ENCODE data around the gene PLEKHG3.

DNA sequence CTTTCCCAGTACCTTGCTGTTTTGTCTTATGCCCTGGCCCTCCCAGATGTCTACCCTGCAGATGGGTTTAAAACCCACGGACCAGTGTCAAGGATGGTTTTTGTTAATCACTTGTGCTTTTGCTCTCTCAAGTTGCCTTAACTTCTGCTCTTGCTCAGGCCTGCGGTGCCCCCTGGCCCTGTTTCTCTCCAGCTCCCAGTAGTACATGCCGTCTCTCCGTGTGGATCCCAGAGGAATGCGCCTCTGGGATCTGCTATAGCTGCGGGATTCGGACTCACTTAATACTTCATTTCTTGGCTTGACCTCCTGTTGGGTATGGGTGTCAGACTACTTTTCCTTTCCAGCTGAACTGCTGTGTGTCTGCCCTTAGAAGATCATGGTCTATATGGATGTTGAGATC is 14.5 kb downstream of the PLEKHG3 start:
- TF ChIP-seq RAD21 (IDR thresholded peaks at IDR 0.05; ENCODE audit: low read length), result no peak
- no peak for TF ChIP-seq POLR2A (IDR thresholded peaks at IDR 0.05; ENCODE audit: low read depth, low read length)
- TF ChIP-seq, protein P1, sequence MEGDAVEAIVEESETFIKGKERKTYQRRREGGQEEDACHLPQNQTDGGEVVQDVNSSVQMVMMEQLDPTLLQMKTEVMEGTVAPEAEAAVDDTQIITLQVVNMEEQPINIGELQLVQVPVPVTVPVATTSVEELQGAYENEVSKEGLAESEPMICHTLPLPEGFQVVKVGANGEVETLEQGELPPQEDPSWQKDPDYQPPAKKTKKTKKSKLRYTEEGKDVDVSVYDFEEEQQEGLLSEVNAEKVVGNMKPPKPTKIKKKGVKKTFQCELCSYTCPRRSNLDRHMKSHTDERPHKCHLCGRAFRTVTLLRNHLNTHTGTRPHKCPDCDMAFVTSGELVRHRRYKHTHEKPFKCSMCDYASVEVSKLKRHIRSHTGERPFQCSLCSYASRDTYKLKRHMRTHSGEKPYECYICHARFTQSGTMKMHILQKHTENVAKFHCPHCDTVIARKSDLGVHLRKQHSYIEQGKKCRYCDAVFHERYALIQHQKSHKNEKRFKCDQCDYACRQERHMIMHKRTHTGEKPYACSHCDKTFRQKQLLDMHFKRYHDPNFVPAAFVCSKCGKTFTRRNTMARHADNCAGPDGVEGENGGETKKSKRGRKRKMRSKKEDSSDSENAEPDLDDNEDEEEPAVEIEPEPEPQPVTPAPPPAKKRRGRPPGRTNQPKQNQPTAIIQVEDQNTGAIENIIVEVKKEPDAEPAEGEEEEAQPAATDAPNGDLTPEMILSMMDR (conservative IDR thresholded peaks at IDR 0.05; ENCODE audit: low read depth, low read length), result no peak
- TF ChIP-seq MXI1 (IDR thresholded peaks at IDR 0.05; ENCODE audit: borderline replicate concordance, low read depth, low read length), result no peak
- TF ChIP-seq SMC3 (IDR thresholded peaks at IDR 0.05; ENCODE audit: low read depth, low read length), result no peak
- no peak for TF ChIP-seq BHLHE40 (IDR thresholded peaks at IDR 0.05; ENCODE audit: low read depth, low read length)
- TF ChIP-seq MAFK (IDR thresholded peaks at IDR 0.05; ENCODE audit: low read depth, low read length), result no peak
- TF ChIP-seq CEBPB (IDR thresholded peaks at IDR 0.05; ENCODE audit: low read depth, low read length), result no peak
- no peak for TF ChIP-seq RFX5 (IDR thresholded peaks at IDR 0.05; ENCODE audit: low read depth, low read length)
- TF ChIP-seq FOS (IDR thresholded peaks at IDR 0.05; ENCODE audit: low read depth, low read length), result no peak
- no peak for TF ChIP-seq MAZ (IDR thresholded peaks at IDR 0.05; ENCODE audit: borderline replicate concordance, low read depth, low read length)
